HCT116 (cell line): ENCODE results near the gene ALDH8A1.

Experiments
- JUND ChIP-seq: IDR thresholded peaks from 2 replicates; pipeline ENCODE4 v1.6.1; 2012
- POLR2A ChIP-seq: IDR thresholded peaks from 2 replicates; pipeline ENCODE4 v1.7.0; 2011; ENCODE audit warnings: borderline replicate concordance; ENCODE audit not compliant: insufficient read depth, insufficient read length; ENCODE audit errors: extremely low read depth

- TF ChIP-seq JUND (no peak), POLR2A (no peak)
Observed at GRCh38 chr6:134999107-134999506, 49.2 kb upstream of the ALDH8A1 start.
